Measurements from ENCODE around the gene ENTHD1. TPM values are rescaled to one million over a fixed set of nuclear protein-coding genes. Genes with fewer than 3 reads are reported as not detected.

ENTHD1 gene
- total and polyA plus RNA-seq, 2 of the 8 experiments (the other 6 are each of a cell fraction or from before 2014, with no cell fraction given) = not detected

GRCh38 chr22:39904862-39905261 lies 11.3 kb upstream of the ENTHD1 start:
- no peak overlapping the region for H2BK12ac ChIP-seq (ENCODE audit: low read depth, low read length)
- no peak overlapping the region for H4K91ac ChIP-seq (replicated peaks; ENCODE audit: insufficient read length, low read length)
- no peak overlapping the region for H2BK20ac ChIP-seq (ENCODE audit: low read length)
- H2BK120ac ChIP-seq (replicated peaks; ENCODE audit: low read depth, low read length) = no peak overlapping the region
- no peak overlapping the region for H2BK5ac ChIP-seq (ENCODE audit: low read depth, low read length)
- H3K14ac ChIP-seq (ENCODE audit: insufficient read length) = no peak overlapping the region
- no peak for DNase-seq (ENCODE audit: low read depth in 1 of 2, low spot score in 2 of 2)
- H2BK15ac ChIP-seq (ENCODE audit: low read length) = no peak overlapping the region
- H3K4me1 ChIP-seq (replicated peaks in 1 of 4; ENCODE audit: control insufficient read depth in 3 of 4, insufficient read depth in 4 of 4, low read length in 3 of 4) = no peaks in the 10 kb centered on the region
- no peaks in the 10 kb centered on the region for H3K36me3 ChIP-seq (ENCODE audit: control insufficient read depth in 2 of 4, insufficient read depth in 4 of 4, low read length in 3 of 4)
- no peaks in the 10 kb centered on the region for H3K79me1 ChIP-seq (ENCODE audit: low read depth, low read length)
- H3K23me2 ChIP-seq (ENCODE audit: low read depth, low read length) = no peaks in the 10 kb centered on the region
- no peaks in the 10 kb centered on the region; a peak in 1 of 4 replicates for H3K9me3 ChIP-seq (ENCODE audit: insufficient read depth in 2 of 2, low read depth in 1 of 2, low read length in 1 of 2)
- peaks cover 0 to 1% (median 0%) of the 10 kb centered on the region in 4 experiments; a peak in 1 of 7 replicates for H3K27me3 ChIP-seq (replicated peaks in 1 of 4; ENCODE audit: control insufficient read depth in 3 of 4, extremely low read depth in 1 of 4, insufficient read depth in 3 of 4, low read length in 3 of 4)
- no peak overlapping the region for H4K5ac ChIP-seq (ENCODE audit: insufficient read length, low read depth, low read length)
- 89% methylated on average over 4 of the region's 4 CpGs; no CpG with 5 or more reads in 1 of the 2 experiments for WGBS, 2 experiments (ENCODE audit: extremely low coverage in 1 of 2, insufficient coverage in 1 of 2, insufficient read length in 1 of 2, insufficient replicate concordance in 2 of 2, low coverage in 1 of 2, low lambda C conversion rate in 2 of 2, missing lambda C conversion rate in 1 of 2)
- H3K27ac ChIP-seq (ENCODE audit: low read depth, low read length) = no peak overlapping the region
- H4K20me1 ChIP-seq (replicated peaks in 1 of 2; ENCODE audit: control insufficient read depth in 1 of 2, insufficient read depth in 2 of 2, low read length in 2 of 2) = no peaks in the 10 kb centered on the region
- H3K4ac ChIP-seq (replicated peaks; ENCODE audit: insufficient read length, low read depth, low read length) = no peak overlapping the region
- no peak overlapping the region for H3K56ac ChIP-seq (replicated peaks; ENCODE audit: insufficient read length, low read depth, low read length)
- no peak overlapping the region for H3K23ac ChIP-seq (ENCODE audit: insufficient read length)
- no peaks in the 10 kb centered on the region for H3K79me2 ChIP-seq (ENCODE audit: control insufficient read depth in 1 of 2, insufficient read depth in 2 of 2, low read length in 2 of 2)
- no peak overlapping the region for H3K4me3 ChIP-seq (ENCODE audit: extremely low read depth in 1 of 4, insufficient read depth in 2 of 4, low read depth in 3 of 4, low read length in 4 of 4)
- H3K4me2 ChIP-seq (ENCODE audit: insufficient read depth in 1 of 2, low read depth in 2 of 2, low read length in 2 of 2) = no peak overlapping the region
- H2AK5ac ChIP-seq (ENCODE audit: low read depth, low read length) = no peak overlapping the region
- no peak overlapping the region for H3K18ac ChIP-seq (ENCODE audit: extremely low read depth, low read length)
- no peak overlapping the region for H4K8ac ChIP-seq (ENCODE audit: extremely low read depth, insufficient read depth, low read length)
- ChIA-PET POLR2A (ENCODE audit: partially characterized antibody) (no interaction called here), CTCF (ENCODE audit: partially characterized antibody) (interaction anchor here (0.9 kb wide), 1 partner anchor 27 kb away, joined by 3 read pairs; no protein-coding TSS in a partner anchor)
- no peak for FAIRE-seq
- no peak overlapping the region for H2AFZ ChIP-seq (ENCODE audit: low read length)
- H3K9ac ChIP-seq (replicated peaks in 1 of 4; ENCODE audit: extremely low read depth in 1 of 4, low read depth in 3 of 4, low read length in 3 of 4) = no peak overlapping the region

Measured in H1 (cell line).